HG03196 (cell line): ENCODE results near the gene KIF19.
"Not testable (repeated sequence)": the region's sequence is repeated elsewhere in the genome, so short reads cannot be mapped to it uniquely, and the experiment has no call there.

Experiments
- ATAC-seq: cut with Tn5 transposase; IDR thresholded peaks from one replicate; pipeline ENCODE4 v1.9.1; 2021; ENCODE audit not compliant: unreplicated experiment

KIF19 gene

DNA sequence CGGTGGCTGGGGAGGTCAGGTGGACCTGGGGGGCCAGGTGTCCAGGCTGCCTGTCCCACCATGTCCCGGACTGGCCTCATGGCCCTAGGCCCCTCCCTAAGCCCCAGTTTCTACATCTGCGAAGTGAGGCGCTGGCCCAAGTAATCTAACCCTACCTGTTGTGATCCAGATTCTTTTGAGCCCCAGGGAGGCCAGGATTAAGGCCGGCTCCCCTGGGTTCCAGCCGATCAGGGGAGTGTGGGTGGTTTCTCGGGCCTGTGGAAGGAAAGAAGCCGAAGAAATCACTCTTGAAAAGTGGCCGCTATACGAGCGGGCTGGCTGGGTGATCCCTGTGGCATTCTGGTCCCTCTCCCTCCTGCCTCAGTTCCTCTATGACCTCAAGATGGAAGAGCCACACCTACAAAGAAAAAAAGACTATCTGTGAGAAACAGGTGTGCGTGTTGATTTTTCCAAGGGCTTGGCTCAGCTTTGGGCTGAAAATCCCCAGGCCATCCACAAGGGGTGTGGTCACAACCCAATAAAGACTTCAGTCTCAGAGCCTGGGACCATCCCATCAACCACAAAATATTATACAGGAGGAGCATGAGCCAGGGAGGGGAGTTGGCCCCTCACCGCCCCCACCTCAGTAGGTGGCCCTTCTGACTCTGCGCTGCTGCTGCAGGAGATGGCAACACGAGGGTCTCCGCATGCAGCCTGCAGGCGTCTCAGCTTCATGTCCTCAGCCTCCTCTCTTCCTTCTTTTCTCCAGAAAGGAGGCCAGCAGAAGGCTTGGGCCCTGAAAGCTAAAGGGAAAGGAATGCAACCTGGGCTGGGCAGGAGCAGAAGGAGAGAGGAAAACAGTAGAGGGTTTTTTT, 61.6 kb downstream of the KIF19 start:
- no peak for ATAC-seq

DNA sequence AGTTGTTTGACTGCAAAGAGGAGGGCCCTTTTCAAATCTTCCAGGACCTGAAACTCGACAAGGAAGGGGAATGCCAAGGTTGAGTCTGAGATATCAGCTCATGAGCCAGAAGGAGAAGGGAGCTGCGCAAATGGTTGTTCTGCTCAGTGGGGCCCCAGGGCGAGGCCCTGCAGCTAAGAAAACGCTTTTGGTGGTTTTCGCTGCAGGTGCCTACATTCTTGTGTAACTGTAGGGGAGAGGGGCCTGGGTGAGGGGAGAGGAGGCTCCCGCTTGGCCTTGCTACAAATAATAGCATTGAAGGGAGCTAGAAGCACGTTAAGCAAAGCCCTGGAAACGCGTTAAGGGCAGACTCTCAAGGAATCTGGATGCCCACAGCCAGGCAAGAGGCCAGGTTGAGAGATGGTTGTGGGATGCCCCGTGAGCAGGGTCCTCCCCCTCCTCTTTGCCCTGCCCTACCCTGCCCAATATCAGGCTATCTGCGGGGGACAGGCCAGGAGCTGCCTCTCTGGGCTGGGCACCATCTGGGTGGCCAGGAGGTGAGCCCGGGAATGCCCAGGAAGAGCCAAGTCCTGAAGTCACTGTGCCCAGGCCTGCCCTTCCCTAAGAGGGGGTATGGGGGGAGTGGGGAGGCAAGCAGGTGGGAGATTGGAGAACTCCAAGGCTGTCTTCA, 63.2 kb downstream of the KIF19 start:
- ATAC-seq = no peak

DNA sequence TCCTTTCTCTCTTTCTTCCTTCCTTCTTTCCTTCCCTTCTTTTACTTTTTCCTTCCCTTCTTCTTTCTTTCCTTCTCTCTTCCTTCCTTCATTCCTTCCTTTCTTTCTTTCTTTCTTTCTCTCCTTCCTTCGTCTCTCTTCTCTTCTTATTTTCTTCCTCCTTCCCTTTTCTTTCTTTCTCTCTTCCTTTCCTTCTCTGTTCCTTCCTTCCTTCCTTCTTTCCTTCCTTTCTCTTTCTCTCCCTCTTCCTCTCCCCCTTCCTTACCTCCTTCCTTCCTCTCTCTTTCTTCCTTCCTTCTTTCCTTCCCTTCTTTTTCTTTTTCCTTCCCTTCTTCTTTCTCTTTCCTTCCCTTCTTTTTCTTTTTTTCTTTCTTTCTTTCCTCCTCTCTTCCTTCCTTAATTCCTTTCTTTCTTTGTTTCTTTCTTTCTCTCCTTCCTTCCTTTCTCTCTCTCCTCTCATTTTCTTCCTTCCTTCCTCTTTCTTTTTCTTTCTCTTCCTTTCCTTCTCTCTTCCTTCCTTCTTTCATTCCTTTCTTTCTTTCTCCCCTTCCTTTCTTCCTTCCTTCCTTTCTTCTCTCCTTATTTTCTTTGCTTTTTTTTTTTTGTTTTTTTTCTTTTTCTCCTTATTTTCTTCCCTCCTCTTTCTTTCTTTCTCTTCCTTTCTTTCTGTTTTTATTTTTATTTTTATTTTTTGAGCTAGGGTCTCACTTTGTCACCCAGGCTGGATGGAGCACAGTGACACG, 64.1 kb downstream of the KIF19 start:
- ATAC-seq = no peak

DNA sequence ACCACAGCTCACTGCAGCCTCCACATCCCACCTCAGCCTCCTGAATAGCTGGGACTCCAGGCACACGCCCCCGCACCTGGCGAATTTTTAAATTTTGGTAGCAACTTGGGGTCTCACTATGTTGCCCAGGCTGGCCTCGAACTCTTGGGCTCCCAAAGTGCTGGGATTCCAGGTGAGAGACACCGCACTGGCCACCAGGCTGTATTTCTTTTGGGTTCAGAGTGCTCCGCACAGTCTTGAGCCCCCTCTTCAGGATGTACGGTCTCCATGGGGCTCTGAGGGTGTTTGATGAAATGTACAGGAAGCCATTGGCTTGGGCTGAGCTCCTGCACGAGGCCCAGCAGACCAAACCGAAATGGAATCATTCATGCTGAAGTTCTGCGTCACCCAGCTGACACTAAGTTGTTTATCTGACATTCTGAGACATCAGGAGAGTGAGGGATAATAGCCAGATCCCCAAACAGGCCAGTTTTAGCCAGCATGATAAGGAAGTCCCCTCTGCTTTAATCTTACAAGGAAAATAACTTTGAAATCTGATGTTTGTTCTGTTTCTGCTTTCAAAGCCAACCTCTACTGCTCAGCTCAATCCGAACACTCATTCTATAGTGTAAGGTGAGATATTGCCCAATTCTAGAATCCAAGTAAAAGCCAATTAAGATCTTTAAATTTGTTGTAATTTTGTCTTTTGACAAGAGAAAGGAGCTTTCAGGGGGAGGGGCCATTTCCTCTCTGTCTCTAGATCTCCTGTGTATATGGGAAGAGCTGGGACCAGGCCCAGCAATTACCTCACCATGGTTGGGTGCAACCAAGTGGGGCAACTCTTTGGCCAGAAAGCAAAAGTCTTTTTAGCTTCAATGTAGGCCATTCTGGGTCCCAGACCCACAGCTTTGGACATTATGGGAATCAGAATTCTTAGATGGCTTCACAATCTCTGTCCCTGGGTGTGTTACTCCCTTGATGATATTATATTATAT, 64.9 kb downstream of the KIF19 start:
- ATAC-seq = no peak

DNA sequence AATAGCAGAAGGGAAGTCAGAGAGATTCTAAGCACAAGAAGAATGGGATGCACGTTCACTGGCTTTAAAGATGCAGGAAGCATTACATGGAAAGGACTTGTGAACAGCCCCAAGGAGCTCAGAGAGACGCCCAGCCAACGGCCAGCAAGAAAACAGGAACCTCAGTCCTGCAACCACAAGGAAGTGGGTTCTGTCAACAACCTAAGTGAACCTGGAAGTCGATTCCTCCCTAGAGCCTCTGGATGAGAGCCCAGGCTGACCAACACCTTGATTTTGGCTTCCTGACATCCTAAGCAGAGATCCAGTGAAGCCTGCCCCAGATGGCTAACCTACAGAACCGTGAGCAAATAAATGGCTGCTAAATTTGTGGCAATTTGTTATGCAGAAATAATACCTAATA, 65.7 kb downstream of the KIF19 start:
- ATAC-seq = no peak

DNA sequence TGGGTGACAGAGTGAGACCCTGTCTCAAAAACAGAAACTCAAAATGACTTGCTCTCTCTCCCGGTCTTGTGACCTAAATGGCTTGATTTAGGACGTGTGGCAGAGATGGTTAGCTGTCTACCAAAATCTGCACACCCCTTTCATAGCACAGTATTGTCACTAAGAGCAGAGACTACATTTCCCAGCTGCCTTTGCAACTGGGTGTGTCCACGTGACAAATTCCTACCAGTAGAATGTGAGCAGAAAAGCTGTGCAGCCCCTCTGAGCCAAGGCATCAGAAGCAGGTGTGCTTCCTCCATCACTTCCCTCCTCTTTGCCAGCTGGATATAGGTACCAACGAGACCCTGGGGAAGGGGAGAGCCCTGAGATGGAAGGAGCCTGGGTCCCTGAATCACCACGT, 66.8 kb downstream of the KIF19 start:
- ATAC-seq = no peak

DNA sequence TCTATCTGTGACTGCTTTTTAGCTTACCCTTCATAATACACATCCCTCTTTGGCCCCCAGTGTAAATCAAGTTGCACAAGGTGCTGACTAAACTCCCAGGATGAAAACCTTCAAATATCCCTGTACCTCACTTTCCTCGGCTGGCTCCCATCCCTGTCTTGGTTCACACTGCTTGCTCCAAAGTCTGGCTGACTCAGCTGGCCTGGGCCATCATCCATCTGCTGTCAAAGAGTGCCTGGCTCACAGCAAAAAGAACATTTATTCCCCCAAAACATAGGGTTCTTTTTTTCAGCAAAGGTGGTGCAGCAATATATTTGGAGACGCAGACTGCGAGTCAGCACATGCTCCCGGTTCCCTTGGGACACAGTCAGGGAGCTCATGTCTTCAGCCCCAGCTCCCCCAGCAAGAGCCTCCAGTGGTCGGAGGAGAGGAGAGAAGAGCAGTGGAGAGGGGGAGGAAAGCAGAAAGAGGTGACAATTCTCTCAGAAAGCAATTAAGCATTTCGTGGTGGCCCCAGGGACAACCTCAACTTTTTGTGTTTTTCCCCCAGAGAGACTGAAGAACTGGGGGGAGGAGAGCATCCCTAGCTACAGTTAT, 67.4 kb downstream of the KIF19 start:
- ATAC-seq = no peak

DNA sequence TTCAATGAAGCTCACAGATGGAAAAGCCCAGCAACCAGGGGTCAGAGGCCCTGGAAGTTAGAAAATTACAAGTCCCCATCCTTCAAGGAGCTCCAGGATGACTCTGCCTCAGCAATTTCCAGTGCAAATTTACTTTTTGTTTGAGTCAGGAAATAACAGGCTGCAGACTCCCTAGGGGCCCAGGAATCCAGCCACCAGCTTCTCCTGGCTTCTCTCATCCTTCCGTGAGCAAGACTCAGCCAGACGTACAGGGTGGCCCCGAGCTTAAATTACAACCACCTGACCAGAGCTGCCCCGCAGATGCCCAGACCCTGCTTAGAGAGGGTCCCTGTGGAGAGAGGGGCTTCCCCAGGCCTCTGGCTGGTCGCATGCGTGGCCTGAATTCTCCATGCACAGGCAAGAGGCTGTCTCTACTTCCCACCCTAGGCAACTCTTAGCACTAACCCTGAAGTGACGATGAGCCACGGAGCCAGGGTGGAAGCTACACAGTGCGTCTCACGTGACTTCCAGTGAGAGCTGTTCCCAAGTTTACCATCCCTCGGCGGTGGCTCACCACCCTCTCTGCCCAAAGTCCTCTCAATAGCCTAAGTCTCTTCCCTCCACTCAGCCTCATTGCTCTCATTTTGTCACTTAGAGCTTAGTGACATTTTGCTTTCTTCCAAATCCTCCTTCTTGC, 68.4 kb downstream of the KIF19 start:
- ATAC-seq = no peak

DNA sequence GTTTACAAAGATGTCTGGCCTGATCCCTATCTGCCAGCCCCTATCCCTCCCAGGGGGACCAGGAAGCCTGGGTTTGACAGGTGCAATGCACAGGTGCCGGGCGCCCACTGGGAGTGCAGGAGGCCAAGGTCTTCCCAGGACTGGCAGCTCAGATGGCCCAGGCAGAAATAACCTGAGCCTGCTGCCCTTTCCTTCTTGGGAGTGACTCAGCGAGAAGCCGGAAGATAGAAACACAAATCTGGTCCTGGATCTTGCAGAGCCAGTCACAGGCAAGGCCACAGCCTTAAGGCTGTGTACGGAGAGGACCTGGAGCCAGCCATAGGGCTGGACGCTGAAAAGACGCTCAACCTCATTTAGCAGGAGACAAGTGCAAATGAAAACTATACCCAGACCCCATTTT, 69.0 kb downstream of the KIF19 start:
- ATAC-seq = no peak

DNA sequence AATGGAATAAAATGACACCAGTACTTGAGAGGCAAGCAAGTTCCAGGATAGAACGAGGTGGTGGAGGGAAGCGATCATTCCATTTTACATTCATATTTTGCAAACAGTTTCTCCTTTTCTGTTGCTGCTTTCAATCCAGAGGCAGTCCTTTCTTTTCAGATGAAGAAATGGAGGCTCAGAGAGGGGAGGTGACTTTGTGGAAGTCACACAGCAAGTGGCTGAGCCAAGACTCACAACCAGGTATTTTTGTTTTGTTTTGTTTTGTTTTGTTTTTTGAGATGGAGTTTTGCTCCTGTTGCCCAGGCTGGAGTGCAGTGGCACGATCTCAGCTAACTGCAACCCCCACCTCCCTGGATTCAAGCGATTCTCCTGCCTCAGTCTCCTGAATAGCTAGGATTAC, 70.5 kb downstream of the KIF19 start:
- ATAC-seq = no peak

DNA sequence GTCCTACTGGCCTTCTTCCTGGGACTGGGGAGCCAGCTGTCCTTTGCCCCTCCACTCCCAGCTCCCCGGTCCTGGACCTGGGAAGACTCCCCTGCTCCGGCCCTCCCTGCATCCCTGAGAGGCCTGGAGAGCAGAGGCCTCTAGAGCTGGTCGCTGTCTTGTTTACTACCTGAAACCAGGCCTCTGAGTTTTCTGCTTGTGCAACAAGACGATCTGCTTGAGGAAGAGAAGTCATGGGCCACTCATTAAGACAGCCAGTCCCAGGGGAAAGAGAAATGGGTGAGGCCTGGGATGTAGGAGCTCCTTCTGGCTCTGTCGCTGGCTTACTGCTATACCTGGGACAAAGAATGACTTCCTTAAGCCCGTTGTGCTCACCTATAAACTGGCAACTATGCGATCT, 76.0 kb downstream of the KIF19 start:
- ATAC-seq = no peak

DNA sequence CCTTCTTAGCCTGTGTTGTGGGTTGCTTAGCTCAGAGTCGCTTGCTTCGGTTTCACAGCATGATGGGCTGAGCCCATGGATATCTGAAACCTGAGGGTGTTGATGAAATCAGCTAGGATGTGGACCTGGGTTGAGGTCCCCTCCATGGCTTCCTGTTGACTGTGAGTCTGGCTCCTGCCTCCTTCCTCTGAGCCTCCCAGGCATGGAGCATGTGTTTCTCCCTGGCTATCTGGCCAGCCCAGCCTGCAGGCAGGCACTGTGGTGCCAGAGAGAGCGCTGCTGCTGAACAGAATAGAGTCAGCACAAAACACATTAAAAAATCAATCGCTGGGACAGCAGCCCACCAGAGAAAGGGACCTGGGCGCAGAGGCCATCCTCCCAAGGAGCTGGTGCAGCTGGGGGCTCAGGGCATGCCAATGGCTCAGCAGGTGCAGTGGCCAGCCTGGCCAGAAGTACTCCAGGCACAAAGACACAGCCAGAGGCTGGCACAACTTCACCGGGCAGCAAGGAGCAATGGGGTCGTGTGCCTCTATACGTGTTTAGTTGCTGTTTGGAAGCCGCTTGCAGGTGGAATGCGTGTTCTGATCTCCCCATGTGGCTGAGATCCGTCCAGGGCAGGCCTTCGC, 77.6 kb downstream of the KIF19 start:
- no peak for ATAC-seq

DNA sequence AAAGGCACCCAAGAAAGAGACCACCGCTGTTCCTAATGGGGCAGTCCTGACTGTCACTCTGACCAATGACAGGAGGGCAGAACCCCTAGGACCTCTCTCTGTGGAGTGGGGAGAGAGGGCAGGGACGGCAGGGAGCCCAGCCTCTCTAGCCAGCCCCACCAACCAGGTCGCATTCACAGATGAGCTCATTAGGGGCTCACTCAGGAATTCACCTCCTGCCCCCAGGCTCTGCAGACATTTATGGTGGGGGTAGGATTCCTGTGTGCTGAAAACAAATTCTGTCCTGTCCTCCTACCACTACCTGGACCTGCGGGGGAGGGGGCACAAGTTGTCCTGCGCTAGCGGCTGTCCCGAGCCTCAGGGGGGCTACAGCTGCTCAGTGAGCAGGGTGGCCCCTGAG, 78.2 kb downstream of the KIF19 start:
- ATAC-seq = no peak

DNA sequence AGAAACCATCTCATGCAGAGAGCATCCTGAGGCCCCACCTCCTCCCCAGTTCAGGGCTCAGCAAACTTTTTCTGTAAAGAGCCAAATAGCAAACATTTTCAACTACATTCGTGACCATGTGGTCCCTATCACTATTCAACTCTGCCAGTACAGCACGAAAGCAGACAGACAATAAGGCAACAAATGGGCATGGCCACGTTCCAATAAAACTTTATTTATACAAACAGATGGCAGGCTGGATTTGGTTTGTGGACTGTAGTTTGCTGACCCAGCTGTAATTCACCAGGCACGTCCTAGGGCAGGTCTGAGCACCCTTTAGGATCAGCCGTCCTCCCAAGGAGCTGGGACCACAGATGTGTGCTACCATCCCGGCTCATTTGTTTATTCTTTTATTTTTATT, 78.8 kb downstream of the KIF19 start:
- ATAC-seq = no peak

DNA sequence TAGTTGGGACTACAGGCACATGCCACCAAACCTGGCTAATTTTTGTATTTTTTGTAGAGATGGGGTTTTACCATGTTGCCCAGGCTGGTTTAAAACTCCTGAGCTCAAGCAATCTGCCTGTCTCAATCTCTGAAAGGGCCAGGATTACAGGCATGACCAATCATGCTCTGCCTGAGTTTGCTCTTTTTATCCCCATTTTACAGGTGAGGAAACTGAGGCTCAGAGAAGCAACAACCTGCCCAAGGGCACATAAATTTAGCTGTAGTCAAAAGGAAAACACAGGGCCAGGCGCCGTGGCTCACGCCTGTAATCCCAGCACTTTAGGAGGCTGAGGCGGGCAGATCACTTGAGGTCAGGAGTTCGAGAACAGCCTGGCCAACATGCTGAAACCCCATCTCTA, 79.3 kb downstream of the KIF19 start:
- ATAC-seq = not testable (repeated sequence)
